UCSD-AML1 (cell line): ENCODE measurements around the gene CDCP1.

Experiments
- DNase-seq: peaks from one replicate; lab custom pipeline; 2025; ENCODE audit not compliant: unreplicated experiment; lab: John Stamatoyannopoulos, UW

Gene CDCP1

DNA sequence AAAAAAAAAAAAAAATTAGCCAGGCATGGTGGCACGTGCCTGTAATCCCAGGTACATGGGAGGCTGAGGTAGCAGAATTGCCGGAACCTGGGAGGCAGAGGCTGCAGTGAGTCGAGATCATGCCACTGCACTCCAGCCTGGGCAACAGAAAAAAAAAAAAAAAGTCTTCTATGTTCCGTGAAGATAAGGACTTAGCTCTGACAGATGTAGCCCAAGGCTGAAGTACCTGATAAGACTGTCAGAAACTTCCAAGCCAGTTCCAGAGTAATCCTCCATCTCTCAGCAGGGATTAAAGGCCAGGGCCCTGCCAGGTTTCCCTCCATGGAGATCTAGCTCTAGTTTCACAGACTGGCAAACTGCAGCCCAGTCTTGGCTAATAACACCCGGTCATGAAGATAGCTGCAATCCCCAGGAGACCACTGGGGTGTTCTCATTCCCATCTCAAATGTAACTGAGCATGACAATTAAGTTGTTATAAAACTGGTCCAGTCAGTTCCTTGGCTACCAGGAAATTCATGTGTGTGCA, 8.5 kb downstream of the CDCP1 start:
- no peak for DNase-seq

DNA sequence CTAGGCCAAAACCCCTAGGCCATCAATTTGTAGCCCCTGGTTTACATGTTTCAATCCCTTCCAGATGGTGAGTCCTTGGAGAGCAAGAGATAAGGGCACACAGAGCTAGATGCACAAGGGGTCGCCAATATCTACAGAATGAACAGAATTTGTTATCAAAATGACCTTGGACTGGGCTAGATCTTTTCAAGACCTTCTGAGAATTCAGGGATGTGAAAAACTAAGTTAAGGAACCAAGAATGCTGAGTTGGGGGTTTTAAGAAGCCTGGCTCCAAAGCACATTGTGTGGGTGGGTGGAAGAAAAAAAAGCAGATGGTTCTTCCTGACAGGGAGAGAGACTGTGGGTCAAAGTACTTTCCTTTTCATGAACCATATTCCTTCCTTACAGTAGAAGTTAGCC, 10.2 kb downstream of the CDCP1 start:
- no peak for DNase-seq

DNA sequence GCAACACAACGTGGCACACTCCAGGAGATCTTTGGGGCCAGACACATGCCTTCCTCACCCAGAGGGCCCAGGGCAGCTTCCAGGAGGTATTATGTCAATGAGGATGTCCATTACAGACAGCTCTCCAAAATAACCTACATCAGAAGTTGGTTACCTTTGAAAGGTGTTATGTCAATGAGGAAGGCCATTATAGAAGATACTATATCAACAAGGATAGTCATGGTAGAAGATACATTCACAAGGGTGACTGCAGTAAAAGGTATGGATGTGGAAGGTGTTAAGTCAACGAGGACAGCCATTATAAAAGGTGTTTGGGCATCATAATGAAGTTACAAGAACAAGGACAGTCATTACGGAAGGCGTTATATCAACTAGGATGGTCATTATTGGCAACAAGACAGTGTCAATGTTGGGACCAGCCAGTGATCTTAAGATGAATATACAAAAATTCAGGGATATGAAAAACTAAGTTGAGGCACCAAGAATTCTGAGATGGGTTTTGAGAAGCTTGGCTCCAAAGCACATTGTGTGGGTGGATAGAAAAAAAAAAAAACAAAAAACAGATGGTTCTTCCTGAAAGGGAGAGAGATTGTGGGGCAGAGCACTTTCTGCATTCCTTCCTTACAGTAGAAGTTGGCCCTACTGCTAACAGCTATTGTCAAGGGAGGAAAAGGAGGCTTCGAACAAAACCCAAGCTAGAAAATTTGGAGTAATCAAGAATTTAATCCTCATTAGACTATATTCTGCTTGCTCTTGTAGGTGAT, 11.2 kb downstream of the CDCP1 start:
- DNase-seq, result no peak

DNA sequence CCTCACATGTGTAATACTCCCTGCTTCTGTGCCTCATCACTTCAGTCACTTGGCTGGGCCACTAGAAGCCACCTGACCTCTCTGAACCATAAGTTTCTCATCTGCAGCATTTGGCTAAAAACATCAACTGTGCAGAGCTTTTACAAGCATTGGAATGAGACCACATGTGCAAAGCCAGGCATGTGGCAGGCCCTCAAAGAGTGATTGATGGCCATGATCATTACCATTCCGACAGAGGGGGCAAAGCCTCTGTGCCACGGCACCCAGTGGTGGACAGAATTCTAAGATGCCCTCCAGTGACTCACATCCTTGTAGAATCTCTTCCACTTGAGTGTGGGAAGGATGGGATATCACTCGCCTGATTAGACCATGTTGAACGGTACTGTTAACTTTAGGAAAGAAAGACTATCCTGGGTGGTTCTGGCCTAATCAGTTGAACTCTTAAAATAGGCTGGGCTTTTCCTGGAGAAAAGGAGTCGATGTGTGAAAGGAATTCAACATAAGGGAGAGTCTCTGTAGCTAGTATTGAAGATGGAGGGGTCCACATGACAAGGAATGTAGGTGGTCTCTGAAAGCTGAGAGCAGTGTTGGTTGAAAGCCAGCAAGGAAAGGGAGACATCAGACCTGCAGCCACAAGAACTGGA, 13.5 kb downstream of the CDCP1 start:
- DNase-seq, result no peak

DNA sequence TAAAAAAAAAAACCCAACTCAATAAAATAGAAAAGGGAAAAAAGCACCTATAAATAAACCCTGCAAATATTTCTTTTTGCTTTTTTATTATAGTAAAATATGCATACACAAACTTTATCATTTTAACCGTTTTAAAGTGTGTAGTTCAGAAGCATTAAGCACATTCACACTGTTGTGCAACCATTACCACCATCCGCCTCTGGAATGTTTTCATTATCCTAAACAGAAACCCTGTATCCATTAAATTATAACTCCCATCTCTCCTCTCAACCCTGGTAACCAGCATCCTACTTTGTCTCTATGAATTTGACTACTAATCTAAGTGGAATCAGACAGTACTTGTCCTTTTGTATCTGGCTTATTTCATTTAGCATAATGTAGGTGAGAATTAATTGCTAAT, 15.0 kb downstream of the CDCP1 start:
- no peak for DNase-seq

DNA sequence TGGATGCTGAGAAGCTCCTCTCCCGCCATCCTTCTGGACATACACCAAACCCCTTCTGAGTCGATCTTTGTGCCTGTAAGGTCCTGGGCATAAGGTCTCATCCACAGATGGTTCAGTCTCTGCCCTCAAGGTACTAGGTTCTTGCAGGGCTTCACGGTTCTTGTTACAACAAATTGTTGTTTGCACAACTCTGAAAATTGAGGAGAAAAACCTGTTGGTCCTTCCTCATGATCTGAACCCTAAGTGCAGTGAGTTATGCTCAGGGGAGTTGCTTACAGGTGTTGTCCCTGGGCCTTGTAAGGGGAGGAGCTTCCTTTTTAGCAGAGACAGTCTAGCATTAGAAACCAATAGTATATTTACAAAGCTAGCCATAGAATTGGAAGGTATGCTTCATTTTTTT, 15.7 kb downstream of the CDCP1 start:
- no peak for DNase-seq

DNA sequence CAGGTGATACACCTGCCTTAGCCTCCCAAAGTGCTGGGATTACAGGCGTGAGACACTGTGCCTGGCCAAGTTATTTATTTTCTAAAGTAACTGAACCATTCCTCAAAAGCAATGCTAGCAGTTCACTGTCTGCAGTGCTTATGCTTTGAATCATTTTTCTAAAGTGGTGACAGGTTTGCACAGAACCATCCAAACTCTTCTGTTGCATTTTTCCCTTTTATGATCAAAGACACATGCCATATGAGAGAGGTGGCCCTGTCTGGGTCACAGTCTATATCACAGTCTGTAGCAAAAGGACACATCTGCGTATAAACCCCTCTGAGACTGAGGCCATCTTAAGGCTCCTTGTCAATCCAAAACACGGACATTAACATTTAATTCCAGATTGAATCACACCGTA, 17.2 kb downstream of the CDCP1 start:
- no peak for DNase-seq

DNA sequence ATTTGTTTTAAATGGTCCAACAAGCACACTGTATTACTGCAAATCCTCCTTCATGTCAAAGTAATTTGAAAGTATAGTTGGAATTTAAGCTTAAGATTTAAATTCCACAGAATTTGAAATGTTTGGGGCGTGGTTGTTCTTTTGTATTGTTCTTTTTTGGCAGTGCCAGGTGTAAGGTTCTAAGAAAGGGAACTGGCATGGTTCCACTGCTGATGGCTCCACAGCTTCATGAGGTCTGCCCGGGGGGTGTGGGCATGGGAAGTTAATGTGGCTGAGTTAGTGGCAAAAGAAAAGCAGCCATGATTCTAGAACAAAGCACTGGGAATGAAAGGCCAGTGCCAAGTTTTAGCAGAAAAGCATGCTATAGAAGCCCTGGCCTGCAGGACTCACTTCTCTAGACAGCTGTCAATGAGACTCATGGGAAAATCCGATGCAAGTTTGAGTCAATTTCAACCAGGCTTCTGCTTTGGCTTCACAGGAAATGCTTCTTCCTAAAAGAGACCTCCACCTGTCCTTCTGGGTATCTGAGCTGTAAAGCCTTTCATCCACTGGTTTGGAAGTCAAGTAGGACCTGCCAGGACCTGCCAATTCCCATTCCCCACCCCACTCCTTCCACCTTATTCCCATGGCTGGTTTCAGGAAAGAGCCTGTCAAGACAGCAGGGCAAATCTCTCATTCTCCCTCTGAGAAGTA, 18.9 kb downstream of the CDCP1 start:
- DNase-seq, result no peak

DNA sequence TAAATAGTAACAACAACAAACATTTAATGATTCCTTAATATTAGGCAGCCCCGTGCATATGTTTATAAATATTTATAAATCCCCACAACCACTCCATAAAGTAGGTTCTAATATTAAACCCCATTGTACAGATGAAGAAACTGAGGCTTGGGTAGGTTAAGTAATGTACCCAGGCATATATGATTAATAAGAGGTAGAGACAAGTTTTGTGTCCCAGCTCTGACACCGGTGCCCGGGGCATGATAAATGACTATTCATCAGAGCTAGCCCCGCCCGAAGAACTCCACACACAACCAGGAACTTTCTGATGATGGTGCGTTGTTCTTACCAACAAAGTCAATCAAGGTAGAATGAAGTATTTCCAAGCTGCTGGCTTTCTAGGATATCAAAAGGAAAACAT, 19.4 kb downstream of the CDCP1 start:
- no peak for DNase-seq

DNA sequence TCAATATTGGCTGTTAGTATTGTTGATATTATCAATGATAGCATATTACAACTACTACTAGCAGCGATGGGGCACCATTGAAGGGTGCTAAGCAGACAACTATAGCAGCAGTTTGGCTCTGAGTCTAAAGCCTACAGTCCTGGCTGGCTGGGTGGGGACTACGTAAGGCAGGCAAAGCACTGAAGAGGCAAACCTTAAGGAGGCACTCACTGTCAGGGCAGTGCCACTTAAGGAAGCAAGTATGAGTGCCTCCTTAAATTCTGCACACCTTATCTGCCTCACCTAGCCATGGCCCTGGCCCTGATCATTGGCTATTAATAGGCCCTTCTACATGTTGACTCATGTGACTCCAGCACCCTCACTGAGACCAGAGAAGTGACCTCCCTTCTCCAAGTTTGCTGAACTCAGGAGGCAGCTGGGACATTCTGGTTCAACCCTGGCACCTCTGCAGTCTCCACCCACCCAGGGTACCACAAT, 20.6 kb downstream of the CDCP1 start:
- no peak for DNase-seq

- no peak for DNase-seq
These were observed 21.2 kb downstream of the CDCP1 start for GRCh38 chr3:45124956-45125355.

DNA sequence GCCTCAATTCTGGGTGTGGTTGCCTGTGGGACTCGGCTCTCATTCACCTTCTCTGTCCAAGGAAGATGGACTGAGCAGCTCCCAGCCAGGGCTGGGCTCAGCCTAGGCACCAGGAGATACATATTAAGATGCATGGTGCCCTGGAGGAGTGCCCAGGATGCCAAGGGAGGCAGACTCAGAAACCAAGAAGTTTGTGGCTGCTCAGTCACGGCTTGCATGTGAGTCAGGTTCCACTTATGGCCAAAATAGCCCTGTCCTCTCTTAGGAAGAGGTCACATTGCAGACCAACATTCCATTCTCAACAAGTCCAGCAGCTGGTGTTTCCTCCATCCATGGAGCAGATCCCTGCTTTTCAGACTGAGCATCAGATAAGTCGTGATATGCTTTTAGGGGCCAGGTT, 21.8 kb downstream of the CDCP1 start:
- no peak for DNase-seq

GRCh38 chr3:45123581-45124269, 22.5 kb downstream of the CDCP1 start:
- DNase-seq, result no peak

DNA sequence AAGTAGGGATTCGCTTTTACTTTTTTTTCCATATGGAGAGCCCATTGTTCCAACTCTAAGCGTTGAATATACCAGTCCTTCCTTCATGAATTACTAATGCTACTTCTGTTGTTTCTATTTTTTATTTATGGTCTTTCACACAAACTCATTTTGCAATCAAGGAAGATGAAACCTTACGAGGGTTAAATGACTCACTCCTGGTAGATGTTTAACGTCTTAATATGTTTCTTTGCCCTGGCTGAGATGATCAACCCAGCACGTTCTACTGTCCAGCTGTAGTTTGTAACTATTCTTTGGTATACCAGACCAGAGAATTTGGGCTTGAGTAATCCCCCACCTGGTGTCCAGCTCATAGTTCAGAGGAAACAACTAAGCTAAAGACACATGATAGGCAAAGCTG, 23.1 kb downstream of the CDCP1 start:
- DNase-seq, result no peak

DNA sequence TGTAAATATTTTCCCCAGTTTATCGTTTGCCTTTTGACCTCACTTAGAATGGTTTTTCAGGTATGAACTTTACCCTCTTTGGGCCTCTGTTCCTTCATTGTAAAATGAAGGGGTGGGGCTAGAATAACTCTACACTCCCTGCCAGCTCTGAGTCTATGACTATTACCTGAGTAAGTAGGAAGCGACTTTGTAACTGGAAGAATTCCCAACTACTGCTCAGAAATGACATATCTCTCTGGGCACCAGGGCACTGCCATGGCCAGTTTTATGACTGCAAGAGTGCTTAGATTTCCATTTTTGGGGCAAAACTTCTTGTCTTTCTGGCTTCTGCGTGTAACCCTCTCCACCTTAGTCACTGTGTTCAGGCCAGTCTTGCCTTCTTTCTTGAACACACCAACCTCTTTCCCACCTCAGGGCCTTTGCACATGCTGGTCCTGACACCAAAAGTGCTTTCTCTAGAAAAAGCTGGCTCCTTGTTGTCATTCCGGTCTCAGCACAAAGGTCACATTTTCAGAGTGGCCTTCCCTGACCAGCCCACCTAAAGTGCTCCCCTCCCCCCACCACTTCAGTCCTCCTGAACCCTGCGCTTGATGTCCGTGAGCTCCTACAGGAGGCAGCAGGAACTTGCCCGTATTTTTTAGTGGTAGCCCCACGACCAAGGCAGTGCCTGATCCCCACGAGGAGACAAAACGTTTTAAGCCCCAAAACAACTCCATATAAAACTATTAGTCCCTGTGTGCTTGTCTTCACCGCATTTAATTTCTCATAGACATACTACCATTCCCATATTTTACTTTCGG, 25.6 kb downstream of the CDCP1 start:
- DNase-seq, result no peak

- no peak for DNase-seq
These were observed 26.3 kb downstream of the CDCP1 start for GRCh38 chr3:45119824-45120358.

DNA sequence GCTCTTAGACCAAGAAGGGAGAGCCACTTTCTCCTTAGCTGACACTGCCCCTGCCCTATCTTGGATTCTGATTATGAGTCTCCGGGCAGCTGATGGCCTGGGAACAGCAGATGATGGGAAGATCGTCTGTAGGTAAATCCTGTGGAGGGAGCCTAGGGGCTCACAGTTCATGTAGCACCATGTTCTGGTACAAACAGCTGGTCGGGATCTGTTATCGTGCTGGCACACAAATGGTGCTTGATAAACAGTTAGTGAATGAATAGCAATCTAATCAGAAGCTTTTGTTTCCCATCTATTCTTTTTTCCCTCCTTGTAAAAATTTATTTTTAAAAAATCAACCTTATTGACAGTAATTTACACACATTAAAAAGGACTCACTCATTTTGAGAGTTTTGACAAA, 26.8 kb downstream of the CDCP1 start:
- no peak for DNase-seq

- no peak for DNase-seq
These were observed 27.5 kb downstream of the CDCP1 start for GRCh38 chr3:45118615-45119071.

- no peak for DNase-seq
These were observed 29.8 kb downstream of the CDCP1 start for GRCh38 chr3:45116350-45116749.

DNA sequence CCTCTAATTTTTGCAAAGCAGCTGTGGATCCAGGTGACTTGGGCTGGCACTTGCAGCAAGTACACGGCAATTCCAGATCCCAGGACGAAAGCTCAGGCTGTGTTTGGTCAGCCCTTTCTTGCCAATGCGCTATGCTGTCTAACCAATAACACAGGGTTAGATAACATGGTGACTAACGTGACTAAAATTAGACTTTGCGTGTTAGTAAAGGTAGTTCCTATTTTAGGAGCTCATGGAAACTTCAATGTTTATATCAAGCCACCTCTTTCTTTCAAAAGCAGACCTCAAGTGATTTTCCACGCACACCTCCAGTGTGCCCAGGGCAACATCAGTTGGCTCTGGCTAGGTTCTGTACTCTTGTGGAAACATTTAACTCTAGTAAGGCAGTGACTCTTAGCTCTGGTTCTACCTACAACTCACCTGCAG, 32.5 kb downstream of the CDCP1 start:
- DNase-seq, result no peak
